Measurements from ENCODE around the gene ZBED2.
"Not testable (repeated sequence)": the region's sequence is repeated elsewhere in the genome, so short reads cannot be mapped to it uniquely, and the experiment has no call there.

ZBED2 gene

DNA sequence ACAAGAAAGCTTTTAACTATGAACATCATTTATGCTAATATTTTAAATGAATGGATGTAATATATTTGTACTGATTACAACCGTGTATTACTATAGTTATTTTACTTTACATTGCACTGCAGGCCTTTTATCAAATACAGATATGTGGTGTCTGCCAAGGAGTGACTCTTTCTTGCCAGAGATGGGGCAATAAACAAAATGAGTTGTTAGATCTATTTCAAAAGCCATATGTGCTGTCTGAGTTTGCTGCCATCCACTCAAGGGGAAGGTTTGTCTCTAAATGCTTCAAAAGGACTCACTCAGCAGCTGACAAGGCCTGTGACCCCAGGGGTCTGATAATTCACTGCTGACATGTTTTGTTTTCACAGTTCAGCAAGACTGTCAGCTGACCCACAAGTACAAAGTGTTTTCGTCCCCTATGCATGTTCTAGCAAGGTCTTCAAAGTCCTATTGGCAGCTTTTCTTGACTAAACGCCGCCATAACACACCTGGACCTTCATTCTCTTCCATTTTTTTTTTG, 41.3 kb upstream of the ZBED2 start:
- TF ChIP-seq, protein P1, sequence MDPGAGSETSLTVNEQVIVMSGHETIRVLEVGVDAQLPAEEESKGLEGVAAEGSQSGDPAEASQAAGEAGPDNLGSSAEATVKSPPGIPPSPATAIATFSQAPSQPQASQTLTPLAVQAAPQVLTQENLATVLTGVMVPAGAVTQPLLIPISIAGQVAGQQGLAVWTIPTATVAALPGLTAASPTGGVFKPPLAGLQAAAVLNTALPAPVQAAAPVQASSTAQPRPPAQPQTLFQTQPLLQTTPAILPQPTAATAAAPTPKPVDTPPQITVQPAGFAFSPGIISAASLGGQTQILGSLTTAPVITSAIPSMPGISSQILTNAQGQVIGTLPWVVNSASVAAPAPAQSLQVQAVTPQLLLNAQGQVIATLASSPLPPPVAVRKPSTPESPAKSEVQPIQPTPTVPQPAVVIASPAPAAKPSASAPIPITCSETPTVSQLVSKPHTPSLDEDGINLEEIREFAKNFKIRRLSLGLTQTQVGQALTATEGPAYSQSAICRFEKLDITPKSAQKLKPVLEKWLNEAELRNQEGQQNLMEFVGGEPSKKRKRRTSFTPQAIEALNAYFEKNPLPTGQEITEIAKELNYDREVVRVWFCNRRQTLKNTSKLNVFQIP (CRISPR knock-in tag; IDR thresholded peaks at IDR 0.05; ENCODE audit: borderline replicate concordance, low read depth): no peak
- no peak for TF ChIP-seq RARB (CRISPR knock-in tag; IDR thresholded peaks at IDR 0.05)
- TF ChIP-seq ISL1 (CRISPR knock-in tag; IDR thresholded peaks at IDR 0.05): no peak
- TF ChIP-seq ZFP3 (CRISPR knock-in tag; IDR thresholded peaks at IDR 0.05): no peak
- TF ChIP-seq ESRRG (CRISPR knock-in tag; IDR thresholded peaks at IDR 0.05): no peak
- TF ChIP-seq GLIS3 (CRISPR knock-in tag; IDR thresholded peaks at IDR 0.05): no peak
- TF ChIP-seq CSDC2 (CRISPR knock-in tag; IDR thresholded peaks at IDR 0.05): no peak
- no peak for TF ChIP-seq ARNTL (CRISPR knock-in tag; IDR thresholded peaks at IDR 0.05; ENCODE audit: borderline replicate concordance, low read depth)
- no peak for TF ChIP-seq ZNF565 (CRISPR knock-in tag; conservative IDR thresholded peaks at IDR 0.05; ENCODE audit: low read depth)
- TF ChIP-seq, protein P2, sequence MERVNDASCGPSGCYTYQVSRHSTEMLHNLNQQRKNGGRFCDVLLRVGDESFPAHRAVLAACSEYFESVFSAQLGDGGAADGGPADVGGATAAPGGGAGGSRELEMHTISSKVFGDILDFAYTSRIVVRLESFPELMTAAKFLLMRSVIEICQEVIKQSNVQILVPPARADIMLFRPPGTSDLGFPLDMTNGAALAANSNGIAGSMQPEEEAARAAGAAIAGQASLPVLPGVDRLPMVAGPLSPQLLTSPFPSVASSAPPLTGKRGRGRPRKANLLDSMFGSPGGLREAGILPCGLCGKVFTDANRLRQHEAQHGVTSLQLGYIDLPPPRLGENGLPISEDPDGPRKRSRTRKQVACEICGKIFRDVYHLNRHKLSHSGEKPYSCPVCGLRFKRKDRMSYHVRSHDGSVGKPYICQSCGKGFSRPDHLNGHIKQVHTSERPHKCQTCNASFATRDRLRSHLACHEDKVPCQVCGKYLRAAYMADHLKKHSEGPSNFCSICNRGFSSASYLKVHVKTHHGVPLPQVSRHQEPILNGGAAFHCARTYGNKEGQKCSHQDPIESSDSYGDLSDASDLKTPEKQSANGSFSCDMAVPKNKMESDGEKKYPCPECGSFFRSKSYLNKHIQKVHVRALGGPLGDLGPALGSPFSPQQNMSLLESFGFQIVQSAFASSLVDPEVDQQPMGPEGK (CRISPR knock-in tag; IDR thresholded peaks at IDR 0.05; ENCODE audit: borderline replicate concordance): no peak
- no peak for TF ChIP-seq ZFP30 (CRISPR knock-in tag; IDR thresholded peaks at IDR 0.05)
- TF ChIP-seq PPARA (CRISPR knock-in tag; IDR thresholded peaks at IDR 0.05; ENCODE audit: borderline replicate concordance): no peak
- TF ChIP-seq SNAI2 (CRISPR knock-in tag; IDR thresholded peaks at IDR 0.05): no peak
- TF ChIP-seq, protein P3, sequence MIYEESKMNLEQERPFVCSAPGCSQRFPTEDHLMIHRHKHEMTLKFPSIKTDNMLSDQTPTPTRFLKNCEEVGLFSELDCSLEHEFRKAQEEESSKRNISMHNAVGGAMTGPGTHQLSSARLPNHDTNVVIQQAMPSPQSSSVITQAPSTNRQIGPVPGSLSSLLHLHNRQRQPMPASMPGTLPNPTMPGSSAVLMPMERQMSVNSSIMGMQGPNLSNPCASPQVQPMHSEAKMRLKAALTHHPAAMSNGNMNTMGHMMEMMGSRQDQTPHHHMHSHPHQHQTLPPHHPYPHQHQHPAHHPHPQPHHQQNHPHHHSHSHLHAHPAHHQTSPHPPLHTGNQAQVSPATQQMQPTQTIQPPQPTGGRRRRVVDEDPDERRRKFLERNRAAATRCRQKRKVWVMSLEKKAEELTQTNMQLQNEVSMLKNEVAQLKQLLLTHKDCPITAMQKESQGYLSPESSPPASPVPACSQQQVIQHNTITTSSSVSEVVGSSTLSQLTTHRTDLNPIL (CRISPR knock-in tag; IDR thresholded peaks at IDR 0.05; ENCODE audit: low read depth): no peak
- TF ChIP-seq, protein P4, sequence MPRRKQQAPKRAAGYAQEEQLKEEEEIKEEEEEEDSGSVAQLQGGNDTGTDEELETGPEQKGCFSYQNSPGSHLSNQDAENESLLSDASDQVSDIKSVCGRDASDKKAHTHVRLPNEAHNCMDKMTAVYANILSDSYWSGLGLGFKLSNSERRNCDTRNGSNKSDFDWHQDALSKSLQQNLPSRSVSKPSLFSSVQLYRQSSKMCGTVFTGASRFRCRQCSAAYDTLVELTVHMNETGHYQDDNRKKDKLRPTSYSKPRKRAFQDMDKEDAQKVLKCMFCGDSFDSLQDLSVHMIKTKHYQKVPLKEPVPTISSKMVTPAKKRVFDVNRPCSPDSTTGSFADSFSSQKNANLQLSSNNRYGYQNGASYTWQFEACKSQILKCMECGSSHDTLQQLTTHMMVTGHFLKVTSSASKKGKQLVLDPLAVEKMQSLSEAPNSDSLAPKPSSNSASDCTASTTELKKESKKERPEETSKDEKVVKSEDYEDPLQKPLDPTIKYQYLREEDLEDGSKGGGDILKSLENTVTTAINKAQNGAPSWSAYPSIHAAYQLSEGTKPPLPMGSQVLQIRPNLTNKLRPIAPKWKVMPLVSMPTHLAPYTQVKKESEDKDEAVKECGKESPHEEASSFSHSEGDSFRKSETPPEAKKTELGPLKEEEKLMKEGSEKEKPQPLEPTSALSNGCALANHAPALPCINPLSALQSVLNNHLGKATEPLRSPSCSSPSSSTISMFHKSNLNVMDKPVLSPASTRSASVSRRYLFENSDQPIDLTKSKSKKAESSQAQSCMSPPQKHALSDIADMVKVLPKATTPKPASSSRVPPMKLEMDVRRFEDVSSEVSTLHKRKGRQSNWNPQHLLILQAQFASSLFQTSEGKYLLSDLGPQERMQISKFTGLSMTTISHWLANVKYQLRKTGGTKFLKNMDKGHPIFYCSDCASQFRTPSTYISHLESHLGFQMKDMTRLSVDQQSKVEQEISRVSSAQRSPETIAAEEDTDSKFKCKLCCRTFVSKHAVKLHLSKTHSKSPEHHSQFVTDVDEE (CRISPR knock-in tag; IDR thresholded peaks at IDR 0.05): no peak
- ATAC-seq: no peak

DNA sequence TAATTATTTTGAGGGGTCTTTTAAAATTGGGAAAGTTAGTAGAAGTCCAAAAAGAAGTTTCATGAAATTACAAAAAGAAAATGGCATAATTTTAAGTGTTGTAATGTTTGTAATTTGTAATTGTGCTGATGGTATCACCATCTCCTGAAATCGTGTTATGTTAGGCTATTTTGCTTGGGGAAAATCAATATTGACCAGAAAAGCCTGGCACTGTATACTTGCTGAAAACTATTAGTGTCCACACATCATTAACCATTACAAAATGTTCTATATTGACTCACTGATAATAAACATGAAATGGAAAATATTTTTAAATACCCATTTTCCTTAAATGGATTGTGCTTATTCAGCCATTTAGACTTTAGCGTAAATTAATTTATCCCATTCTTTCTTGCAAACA, 40.3 kb upstream of the ZBED2 start:
- TF ChIP-seq RARB (CRISPR knock-in tag; IDR thresholded peaks at IDR 0.05) (no peak), OSR1 (CRISPR knock-in tag; IDR thresholded peaks at IDR 0.05) (no peak), ZFP30 (CRISPR knock-in tag; IDR thresholded peaks at IDR 0.05) (no peak), ZNF565 (CRISPR knock-in tag; conservative IDR thresholded peaks at IDR 0.05; ENCODE audit: low read depth) (no peak), ZC3H10 (CRISPR knock-in tag; IDR thresholded peaks at IDR 0.05) (no peak), ISL1 (CRISPR knock-in tag; IDR thresholded peaks at IDR 0.05) (no peak), ESRRG (CRISPR knock-in tag; IDR thresholded peaks at IDR 0.05) (no peak), ZFP3 (CRISPR knock-in tag; IDR thresholded peaks at IDR 0.05) (no peak), TCF4 (CRISPR knock-in tag; IDR thresholded peaks at IDR 0.05; ENCODE audit: borderline replicate concordance) (no peak), BACH2 (CRISPR knock-in tag; IDR thresholded peaks at IDR 0.05; ENCODE audit: borderline replicate concordance) (no peak), ZNF8 (CRISPR knock-in tag; IDR thresholded peaks at IDR 0.05) (no peak), SNAI2 (CRISPR knock-in tag; IDR thresholded peaks at IDR 0.05) (no peak), TOX (CRISPR knock-in tag; IDR thresholded peaks at IDR 0.05; ENCODE audit: borderline replicate concordance) (no peak)
- TF ChIP-seq, protein P2 (CRISPR knock-in tag; IDR thresholded peaks at IDR 0.05; ENCODE audit: borderline replicate concordance): no peak
- TF ChIP-seq, protein P4 (CRISPR knock-in tag; IDR thresholded peaks at IDR 0.05): no peak
- TF ChIP-seq, protein P5, sequence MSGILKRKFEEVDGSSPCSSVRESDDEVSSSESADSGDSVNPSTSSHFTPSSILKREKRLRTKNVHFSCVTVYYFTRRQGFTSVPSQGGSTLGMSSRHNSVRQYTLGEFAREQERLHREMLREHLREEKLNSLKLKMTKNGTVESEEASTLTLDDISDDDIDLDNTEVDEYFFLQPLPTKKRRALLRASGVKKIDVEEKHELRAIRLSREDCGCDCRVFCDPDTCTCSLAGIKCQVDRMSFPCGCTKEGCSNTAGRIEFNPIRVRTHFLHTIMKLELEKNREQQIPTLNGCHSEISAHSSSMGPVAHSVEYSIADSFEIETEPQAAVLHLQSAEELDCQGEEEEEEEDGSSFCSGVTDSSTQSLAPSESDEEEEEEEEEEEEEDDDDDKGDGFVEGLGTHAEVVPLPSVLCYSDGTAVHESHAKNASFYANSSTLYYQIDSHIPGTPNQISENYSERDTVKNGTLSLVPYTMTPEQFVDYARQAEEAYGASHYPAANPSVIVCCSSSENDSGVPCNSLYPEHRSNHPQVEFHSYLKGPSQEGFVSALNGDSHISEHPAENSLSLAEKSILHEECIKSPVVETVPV (CRISPR knock-in tag; IDR thresholded peaks at IDR 0.05): no peak
- no peak for ATAC-seq

DNA sequence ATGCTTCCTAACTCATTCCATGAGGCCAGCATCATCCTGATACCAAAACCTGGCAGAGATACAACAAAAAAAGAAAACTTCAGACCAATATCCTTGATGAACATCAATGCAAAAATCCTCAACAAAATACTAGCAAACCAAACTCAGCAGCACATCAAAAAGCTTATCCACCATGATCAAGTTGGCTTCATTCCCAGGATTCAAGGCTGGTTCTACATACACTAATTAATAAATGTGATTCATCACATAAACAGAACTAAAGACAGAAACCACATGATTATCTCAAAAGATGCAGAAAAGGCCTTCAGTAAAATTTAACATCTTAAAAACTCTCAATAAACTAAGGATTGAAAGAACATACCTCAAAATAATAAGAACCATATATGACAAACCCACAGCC, 35.5 kb upstream of the ZBED2 start:
- not testable (repeated sequence) for ATAC-seq

DNA sequence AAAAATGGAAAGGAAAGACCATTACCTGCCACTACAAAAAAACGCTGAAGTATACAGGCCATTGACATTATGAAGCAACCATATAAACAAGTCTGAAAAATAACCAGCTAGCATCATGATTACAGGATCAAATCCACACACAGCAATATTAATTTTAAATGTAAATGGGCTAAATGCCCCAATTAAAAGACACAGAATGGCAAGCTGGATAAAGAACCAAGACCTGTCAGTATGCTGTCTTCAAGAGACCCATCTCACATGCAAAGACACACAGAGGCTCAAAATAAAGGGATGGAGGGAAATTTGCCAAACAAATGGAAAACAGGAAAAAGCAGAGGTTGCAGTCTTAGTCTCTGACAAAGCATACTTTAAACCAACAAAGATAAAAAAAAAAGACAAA, 33.9 kb upstream of the ZBED2 start:
- not testable (repeated sequence) for ATAC-seq

Measured in SK-N-SH treated with all-trans-retinoic acid at 6 μM for 48 hours (cell line).